Calu3 (cell line): Measurements from ENCODE around the gene POMT2. TPM values are rescaled to one million over a fixed set of nuclear protein-coding genes. Genes with fewer than 3 reads are reported as not detected.

Experiments
- BruUV-seq: library from RNA; stranded (reverse); fragments of 400-500 nt; replicated peaks from 2 replicates; lab custom pipeline; 2021; lab: Mats Ljungman, UMichigan
- CTCF ChIA-PET: fragments of 300-600 bp; sonication (Branson Sonifier 250); formaldehyde crosslinking; loops from one replicate; lab custom pipeline; 2022; ENCODE audit warnings: antibody characterized with exemption; lab: Charles Lee
- DNase-seq: peaks from one replicate; pipeline ENCODE4 v3.0.0; 2022
- H3K27ac Mint-ChIP-seq: one replicate; pipeline ENCODE4 v1.8.0; 2022; ENCODE audit warnings: mixed read lengths; ENCODE audit not compliant: unreplicated experiment
- H3K27me3 Mint-ChIP-seq: one replicate; pipeline ENCODE4 v1.8.0; 2022; ENCODE audit warnings: mixed read lengths; ENCODE audit not compliant: unreplicated experiment
- H3K36me3 Mint-ChIP-seq: one replicate; pipeline ENCODE4 v1.8.0; 2022; ENCODE audit warnings: mild to moderate bottlenecking, moderate library complexity, mixed read lengths; ENCODE audit not compliant: insufficient read depth, unreplicated experiment
- H3K4me1 Mint-ChIP-seq: one replicate; pipeline ENCODE4 v1.8.0; 2022; ENCODE audit warnings: mild to moderate bottlenecking, low read depth, mixed read lengths; ENCODE audit not compliant: unreplicated experiment
- H3K4me3 Mint-ChIP-seq: one replicate; pipeline ENCODE4 v1.8.0; 2022; ENCODE audit warnings: mild to moderate bottlenecking, low read depth, moderate library complexity, mixed read lengths; ENCODE audit not compliant: unreplicated experiment
- H3K9me3 Mint-ChIP-seq: one replicate; pipeline ENCODE4 v1.8.0; 2022; ENCODE audit warnings: low read depth, mixed read lengths; ENCODE audit not compliant: unreplicated experiment
- intact Hi-C: fragments of 100-400 bp; cut with micrococcal nuclease; formaldehyde crosslinking; loops from one replicate; pipeline ENCODE4 v1.10.0; 2022; ENCODE audit not compliant: unreplicated experiment
- total RNA-seq: library from RNA; stranded (reverse); gene quantifications from 2 replicates; pipeline ENCODE4 v1.2.3, GENCODE V29; 2022
- TF ChIP-seq, protein P1 (sequence below): fragments of 200-600 bp; IDR thresholded peaks from one replicate; pipeline ENCODE4 v1.8.0; 2022; ENCODE audit warnings: antibody characterized with exemption; ENCODE audit not compliant: unreplicated experiment

Gene POMT2
- total RNA-seq, 1 experiment from 2014 or later = 21.7 TPM

- TF ChIP-seq, protein P1, sequence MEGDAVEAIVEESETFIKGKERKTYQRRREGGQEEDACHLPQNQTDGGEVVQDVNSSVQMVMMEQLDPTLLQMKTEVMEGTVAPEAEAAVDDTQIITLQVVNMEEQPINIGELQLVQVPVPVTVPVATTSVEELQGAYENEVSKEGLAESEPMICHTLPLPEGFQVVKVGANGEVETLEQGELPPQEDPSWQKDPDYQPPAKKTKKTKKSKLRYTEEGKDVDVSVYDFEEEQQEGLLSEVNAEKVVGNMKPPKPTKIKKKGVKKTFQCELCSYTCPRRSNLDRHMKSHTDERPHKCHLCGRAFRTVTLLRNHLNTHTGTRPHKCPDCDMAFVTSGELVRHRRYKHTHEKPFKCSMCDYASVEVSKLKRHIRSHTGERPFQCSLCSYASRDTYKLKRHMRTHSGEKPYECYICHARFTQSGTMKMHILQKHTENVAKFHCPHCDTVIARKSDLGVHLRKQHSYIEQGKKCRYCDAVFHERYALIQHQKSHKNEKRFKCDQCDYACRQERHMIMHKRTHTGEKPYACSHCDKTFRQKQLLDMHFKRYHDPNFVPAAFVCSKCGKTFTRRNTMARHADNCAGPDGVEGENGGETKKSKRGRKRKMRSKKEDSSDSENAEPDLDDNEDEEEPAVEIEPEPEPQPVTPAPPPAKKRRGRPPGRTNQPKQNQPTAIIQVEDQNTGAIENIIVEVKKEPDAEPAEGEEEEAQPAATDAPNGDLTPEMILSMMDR = no peak
- Mint-ChIP-seq H3K27me3 (no peaks in the 10 kb centered on the region), H3K36me3 (no peaks in the 10 kb centered on the region), H3K4me3 (no peak overlapping the region), H3K4me1 (no peaks in the 10 kb centered on the region), H3K27ac (no peak overlapping the region), H3K9me3 (no peaks in the 10 kb centered on the region)
- DNase-seq = no peak
- BruUV-seq = no TSS peak
- CTCF ChIA-PET = no interaction called here
- intact Hi-C loops = no loop called here
These were observed 24.5 kb downstream of the POMT2 start for GRCh38 chr14:77296155-77296554.

GRCh38 chr14:77290705-77291104 is 30.0 kb downstream of the POMT2 start:
- no peak for DNase-seq
- intact Hi-C loops = no loop called here
- TF ChIP-seq, protein P1 = no peak
- CTCF ChIA-PET = interaction anchor here (0.9 to 1.2 kb wide), 2 partner anchors 11 to 25 kb away, joined by 3 to 4 read pairs; no protein-coding TSS in a partner anchor
- Mint-ChIP-seq H3K4me1 (no peaks in the 10 kb centered on the region), H3K27ac (no peak overlapping the region), H3K36me3 (no peaks in the 10 kb centered on the region), H3K4me3 (no peak overlapping the region), H3K9me3 (no peaks in the 10 kb centered on the region), H3K27me3 (no peaks in the 10 kb centered on the region)
- BruUV-seq = no TSS peak

- TF ChIP-seq, protein P1 = no peak
- no peak overlapping the region for H3K27ac Mint-ChIP-seq
- no peaks in the 10 kb centered on the region for H3K27me3 Mint-ChIP-seq
These were observed 34.1 kb downstream of the POMT2 start for GRCh38 chr14:77286576-77286975.

DNA sequence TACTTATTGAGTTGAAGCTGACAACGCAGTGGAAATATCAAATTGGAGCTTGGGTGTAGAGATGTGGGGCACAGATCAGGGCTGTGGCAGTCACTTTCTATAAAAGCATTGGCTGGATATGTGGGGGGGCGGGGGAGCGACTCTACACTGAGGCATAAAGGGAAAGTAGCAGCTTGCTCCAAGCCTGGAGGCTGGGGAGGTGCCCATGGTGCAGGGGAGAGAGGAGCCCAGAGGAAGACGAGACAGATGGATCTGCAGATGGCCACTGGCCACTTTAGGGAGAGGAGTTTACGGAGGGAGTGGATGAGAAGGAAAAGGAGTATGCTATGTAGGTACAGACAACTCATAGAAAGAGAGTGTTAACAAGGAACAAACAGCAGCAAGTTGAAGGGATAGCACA is 36.2 kb downstream of the POMT2 start:
- CTCF ChIA-PET = no interaction called here
- no peaks in the 10 kb centered on the region for H3K36me3 Mint-ChIP-seq
- no peaks in the 10 kb centered on the region for H3K9me3 Mint-ChIP-seq

More at GRCh38 chr14:77286576-77286975, 34.1 kb downstream of the POMT2 start:
- Mint-ChIP-seq H3K4me3 (no peak overlapping the region), H3K9me3 (no peaks in the 10 kb centered on the region), H3K4me1 (no peaks in the 10 kb centered on the region), H3K36me3 (no peaks in the 10 kb centered on the region)
- intact Hi-C loops = no loop called here
- CTCF ChIA-PET = no interaction called here
- no TSS peak for BruUV-seq
- DNase-seq = no peak

More for the DNA sequence above, 36.2 kb downstream of the POMT2 start:
- no peaks in the 10 kb centered on the region for H3K27me3 Mint-ChIP-seq
- no peaks in the 10 kb centered on the region for H3K4me1 Mint-ChIP-seq
- no TSS peak for BruUV-seq
- TF ChIP-seq, protein P1 = no peak
- no peak overlapping the region for H3K4me3 Mint-ChIP-seq
- DNase-seq = no peak
- intact Hi-C loops = no loop called here
- H3K27ac Mint-ChIP-seq = no peak overlapping the region
